Measurements from ENCODE around the gene FGB.

- TF ChIP-seq POLR2A (IDR thresholded peaks at IDR 0.05; ENCODE audit: low read depth, low read length) (no peak), TAF1 (IDR thresholded peaks at IDR 0.05; ENCODE audit: borderline replicate concordance, low read depth, low read length) (no peak)
These were observed 39.7 kb downstream of the FGB start for GRCh38 chr4:154602404-154603020.
